ENCODE results near the gene CRB1.
"Not testable (repeated sequence)": the region's sequence is repeated elsewhere in the genome, so short reads cannot be mapped to it uniquely, and the experiment has no call there.

Gene CRB1

GRCh38 chr1:197404774-197405173 is 136.7 kb downstream of the CRB1 start:
- not testable (repeated sequence) for DNase-seq

GRCh38 chr1:197405614-197406013 is 137.6 kb downstream of the CRB1 start:
- DNase-seq, result not testable (repeated sequence)

DNA sequence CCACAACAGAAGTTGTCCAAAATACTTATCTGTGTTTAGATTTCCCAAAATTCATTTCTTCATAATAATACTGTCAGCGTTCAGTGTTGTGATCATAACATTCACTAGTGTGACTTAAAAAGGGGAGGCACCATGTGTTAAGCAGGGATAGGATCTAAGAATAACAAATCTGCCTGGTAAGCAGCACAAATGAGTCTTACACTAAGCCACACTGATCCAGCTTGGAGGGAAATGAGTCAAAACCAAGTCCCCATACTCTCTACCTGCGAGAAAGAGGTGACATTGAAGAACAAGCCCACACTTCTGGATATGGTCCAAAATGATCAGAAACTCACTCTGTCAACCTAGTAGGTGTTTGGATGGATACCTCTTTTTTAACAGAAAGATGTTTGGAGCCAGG is 145.5 kb downstream of the CRB1 start:
- DNase-seq, result no peak

DNA sequence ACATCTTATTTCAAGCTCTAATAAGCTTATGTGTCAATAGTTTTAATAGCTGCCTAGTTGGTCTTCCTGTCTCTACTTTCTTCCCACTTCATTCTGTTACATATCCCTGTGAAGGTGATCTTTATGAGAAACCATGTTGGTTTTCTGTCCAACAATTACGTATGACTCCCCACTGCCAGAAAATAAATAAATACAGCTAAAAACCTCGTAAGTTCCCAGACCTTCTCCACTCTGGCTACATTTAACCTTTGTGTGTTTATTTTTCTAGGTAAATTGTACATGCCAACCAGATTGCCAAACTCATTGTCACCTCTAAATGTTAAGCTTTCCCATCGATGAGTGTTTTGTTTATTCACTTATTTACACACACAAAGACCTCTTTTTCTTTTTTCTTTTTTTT is 147.2 kb downstream of the CRB1 start:
- no peak for DNase-seq

GRCh38 chr1:197418693-197419092 is 150.6 kb downstream of the CRB1 start:
- no peak for DNase-seq

DNA sequence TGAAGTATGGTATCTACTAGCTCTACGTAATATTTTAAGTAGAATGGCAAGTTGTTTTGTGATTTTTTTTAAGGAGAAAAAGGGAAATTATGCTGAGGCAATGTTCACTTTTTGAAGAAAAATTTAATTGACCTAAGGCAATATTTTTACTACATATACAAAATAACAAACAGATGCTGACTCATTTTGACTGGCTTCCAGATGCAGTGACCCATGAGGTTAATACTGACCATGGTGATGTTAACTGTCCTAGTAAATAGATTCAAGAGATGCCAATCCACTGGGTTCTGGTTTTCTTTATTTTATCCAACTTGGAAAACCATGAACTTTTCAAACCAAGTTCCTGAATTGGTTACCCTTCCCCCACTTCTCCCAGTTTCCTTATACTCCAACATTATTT is 154.9 kb downstream of the CRB1 start:
- no peak for DNase-seq

DNA sequence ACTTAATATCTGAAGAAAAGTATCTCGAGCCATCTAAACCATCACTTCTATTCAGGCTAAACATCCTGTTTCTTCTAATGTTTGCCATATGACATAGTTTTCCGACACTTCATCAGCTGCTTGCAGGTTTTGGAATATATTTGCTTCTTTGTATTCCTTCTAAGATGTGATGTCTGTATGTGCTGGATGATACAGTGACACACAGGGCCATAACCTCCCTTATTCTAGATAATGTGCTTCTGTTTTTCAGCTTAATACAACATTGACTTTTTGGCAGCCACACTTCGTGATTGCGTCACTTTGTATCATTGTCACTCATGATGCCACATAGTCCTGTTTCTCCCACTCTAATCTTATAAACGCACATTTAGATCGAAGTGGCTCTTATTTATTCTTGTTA is 156.3 kb downstream of the CRB1 start:
- DNase-seq, result no peak

- no peak for DNase-seq
These were observed 161.3 kb downstream of the CRB1 start for GRCh38 chr1:197429372-197429771.

- no peak for DNase-seq
These were observed 167.2 kb downstream of the CRB1 start for GRCh38 chr1:197435224-197435623.

GRCh38 chr1:197437601-197438000 is 169.5 kb downstream of the CRB1 start:
- no peak for DNase-seq

GRCh38 chr1:197438010-197438790 is 170.1 kb downstream of the CRB1 start:
- no peak for DNase-seq

DNA sequence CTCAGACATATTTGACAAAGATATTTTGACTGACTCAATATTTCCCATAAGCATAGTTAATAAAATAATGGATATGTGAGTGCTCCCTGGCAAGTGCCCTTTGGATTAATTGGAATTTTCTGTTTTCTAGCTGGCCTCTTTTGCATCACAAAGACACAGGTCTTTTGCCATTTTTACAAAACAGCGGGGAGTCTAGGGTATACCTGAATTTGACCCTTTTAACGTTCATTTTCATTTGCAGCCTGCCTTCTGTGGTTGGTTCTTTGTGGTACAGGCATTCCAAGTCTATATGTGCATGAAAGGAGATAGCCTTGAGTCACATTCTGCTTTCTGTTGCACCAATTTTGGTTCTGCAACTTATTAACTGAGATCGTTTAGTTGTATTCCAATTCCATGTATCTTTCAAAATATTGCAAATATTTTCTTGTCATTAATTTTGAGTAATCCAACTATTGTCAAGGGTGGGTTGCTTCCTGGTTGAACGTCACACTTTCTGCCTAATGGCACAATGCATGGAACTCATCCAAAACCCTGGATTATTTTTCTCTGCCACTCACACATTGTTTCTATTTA is 171.7 kb downstream of the CRB1 start:
- DNase-seq, result no peak

DNA sequence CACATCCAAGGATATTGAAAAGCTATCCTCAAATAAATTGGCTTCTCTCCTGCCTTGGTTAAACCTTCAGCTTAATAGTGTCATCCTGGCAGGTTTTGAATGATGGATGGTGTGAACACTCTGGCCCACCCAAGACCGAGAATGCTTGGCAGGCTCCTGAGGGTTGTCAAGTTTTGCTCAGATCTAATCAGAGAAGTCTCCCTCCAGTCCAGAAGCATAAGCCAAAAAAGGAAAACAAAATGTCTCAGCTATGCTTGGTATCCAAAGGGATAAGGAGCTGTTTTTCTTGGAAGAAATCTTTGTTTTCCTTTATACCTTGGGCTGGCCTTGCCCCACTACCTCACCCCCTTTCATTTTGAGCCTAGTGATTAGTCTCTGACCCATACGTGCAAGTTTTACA is 172.7 kb downstream of the CRB1 start:
- no peak for DNase-seq

DNA sequence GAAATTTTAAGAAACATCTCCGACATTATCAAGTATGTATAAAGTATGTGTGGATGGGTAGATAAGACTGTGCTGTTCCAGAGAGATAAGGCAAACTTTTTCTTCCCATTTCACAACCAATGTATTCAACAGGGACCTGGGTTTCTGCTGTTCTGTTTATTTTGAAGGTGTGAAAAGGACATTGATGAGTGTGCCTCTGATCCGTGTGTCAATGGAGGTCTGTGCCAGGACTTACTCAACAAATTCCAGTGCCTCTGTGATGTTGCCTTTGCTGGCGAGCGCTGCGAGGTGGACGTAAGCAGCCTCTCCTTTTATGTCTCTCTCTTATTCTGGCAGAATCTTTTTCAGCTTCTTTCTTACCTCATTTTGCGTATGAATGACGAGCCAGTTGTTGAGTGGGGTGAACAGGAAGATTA is 174.0 kb downstream of the CRB1 start:
- no peak for DNase-seq

GRCh38 chr1:197444755-197445154 is 176.7 kb downstream of the CRB1 start:
- DNase-seq, result no peak

GRCh38 chr1:197448121-197448779 is 180.2 kb downstream of the CRB1 start:
- DNase-seq, result no peak

DNA sequence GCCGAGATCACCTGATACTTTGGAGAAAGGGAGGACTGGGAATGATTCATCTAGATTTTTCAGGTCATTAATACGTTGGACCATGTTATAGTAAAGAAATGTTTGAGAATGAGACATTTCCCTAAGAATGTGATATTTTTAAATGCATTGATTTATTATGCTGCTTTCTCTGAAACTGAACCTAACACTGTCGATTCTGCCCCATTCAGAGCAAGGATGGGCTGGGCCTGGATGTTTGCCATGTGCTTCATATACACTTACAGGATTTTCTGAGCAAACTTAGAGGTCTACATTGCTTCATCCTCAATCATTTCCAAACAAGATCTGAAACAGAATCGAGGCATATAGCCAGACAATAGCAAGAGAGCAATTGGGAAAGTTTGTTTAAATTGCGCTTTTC is 183.3 kb downstream of the CRB1 start:
- no peak for DNase-seq

GRCh38 chr1:197453376-197454058 is 185.5 kb downstream of the CRB1 start:
- DNase-seq, result no peak

GRCh38 chr1:197462539-197462938 is 194.5 kb downstream of the CRB1 start:
- DNase-seq, result no peak

DNA sequence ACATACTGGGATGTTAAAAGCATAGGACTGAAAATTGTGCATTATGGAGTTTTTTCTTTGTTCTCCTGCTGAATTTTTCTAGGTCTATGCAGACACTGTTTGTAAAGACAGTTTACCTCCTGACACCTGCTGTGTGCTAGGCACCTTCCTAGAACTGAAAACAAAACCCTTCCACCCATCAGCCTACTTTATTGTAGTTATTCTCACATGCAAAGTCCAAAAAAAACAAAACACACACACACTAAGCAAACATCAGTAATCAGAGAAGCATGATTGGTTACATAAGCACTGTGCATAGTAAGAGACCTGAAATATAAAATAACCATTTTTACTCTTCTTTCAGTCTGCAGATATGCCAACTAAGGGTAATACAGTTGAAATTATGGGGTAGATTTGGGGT is 195.1 kb downstream of the CRB1 start:
- DNase-seq, result peak; percentile 47

DNA sequence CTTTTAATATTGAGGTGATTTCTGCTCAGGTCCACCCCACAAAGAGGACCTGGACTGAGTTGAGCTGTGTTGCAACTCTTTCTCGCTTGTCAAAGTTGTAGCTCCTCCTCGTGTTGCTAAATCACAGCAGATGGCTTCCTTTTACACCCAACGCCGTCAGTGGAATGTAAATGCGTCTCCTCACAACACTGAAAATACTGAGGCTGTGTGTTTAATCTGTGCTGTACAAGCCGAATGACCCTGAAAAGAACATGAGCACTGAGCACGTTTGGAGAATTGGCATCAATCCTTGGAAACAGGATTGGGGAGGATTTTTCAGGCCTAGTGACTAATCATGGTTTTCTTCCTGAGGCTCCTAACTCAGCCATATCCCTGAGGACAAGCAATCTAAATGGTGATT is 196.0 kb downstream of the CRB1 start:
- no peak for DNase-seq

- no peak for DNase-seq
These were observed 197.7 kb downstream of the CRB1 start for GRCh38 chr1:197465528-197466327.

DNA sequence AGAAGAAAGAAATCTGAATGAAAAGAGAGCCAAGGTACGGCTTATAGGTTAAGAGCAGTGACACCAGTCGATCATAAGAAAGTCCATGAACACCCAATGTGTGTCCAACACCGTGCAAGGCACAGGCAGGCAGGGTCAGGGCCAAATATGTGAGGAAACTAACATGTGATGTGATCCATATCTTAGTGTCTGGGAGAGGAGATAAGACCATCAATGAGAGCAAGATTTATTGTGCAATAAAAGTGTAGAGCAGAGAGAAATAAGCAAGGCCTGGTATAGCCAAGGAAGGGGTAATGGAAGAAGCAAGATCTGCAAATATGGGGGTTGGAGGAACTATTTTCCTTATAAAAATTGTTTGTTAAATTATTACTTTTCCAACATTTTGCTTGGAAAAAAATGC is 198.8 kb downstream of the CRB1 start:
- no peak for DNase-seq

Data from NCI-H2029 treated with DMSO at 0.1 percent for 48 hours (cell line).